ENCODE data around the gene LMX1A.
A peak's percentile ranks its signal among the peaks of the same experiment; 100 is the strongest.

Gene LMX1A

GRCh38 chr1:165355977-165356811 is at the start of gene LMX1A:
Gene LMX1A, minus strand, starts transcription at chr1:165356715. Its CDS starts 1,156 bp downstream, at chr1:165355559.
- no peak for DNase-seq

- peak in 1 of 2 experiments; percentile 10 for DNase-seq
Observed at GRCh38 chr1:165403835-165404482, 47.4 kb upstream of the LMX1A start.

GRCh38 chr1:165402517-165403111 is 46.1 kb upstream of the LMX1A start:
- DNase-seq: no peak

GRCh38 chr1:165397944-165398343 is 41.4 kb upstream of the LMX1A start:
- DNase-seq: no peak

GRCh38 chr1:165395901-165396300 is 39.4 kb upstream of the LMX1A start:
- DNase-seq: no peak

- no peak for DNase-seq
Observed at GRCh38 chr1:165395478-165395877, 39.0 kb upstream of the LMX1A start.

GRCh38 chr1:165392634-165393571 is 36.4 kb upstream of the LMX1A start:
- DNase-seq: peak; percentile 72 to 84

- no peak for DNase-seq
Observed at GRCh38 chr1:165389609-165390008, 33.1 kb upstream of the LMX1A start.

GRCh38 chr1:165387961-165388360 is 31.4 kb upstream of the LMX1A start:
- DNase-seq: no peak

- DNase-seq: no peak
Observed at GRCh38 chr1:165387505-165387904, 31.0 kb upstream of the LMX1A start.

- DNase-seq: no peak
Observed at GRCh38 chr1:165383599-165384405, 27.3 kb upstream of the LMX1A start.

GRCh38 chr1:165383067-165383466 is 26.6 kb upstream of the LMX1A start:
- no peak for DNase-seq

GRCh38 chr1:165381745-165382505 is 25.4 kb upstream of the LMX1A start:
- no peak for DNase-seq

GRCh38 chr1:165376811-165377311 is 20.3 kb upstream of the LMX1A start:
- no peak for DNase-seq

GRCh38 chr1:165376041-165376810 is 19.7 kb upstream of the LMX1A start:
- DNase-seq: peak; percentile 5 to 30

- DNase-seq: no peak
Observed at GRCh38 chr1:165375623-165376022, 19.1 kb upstream of the LMX1A start.

- no peak for DNase-seq
Observed at GRCh38 chr1:165371588-165372225, 15.2 kb upstream of the LMX1A start.

GRCh38 chr1:165369255-165369848 is 12.8 kb upstream of the LMX1A start:
- peak; percentile 17 to 51 for DNase-seq

- DNase-seq: peak; percentile 64 to 74
Observed at GRCh38 chr1:165367375-165367993, 11.0 kb upstream of the LMX1A start.

All from stimulated activated CD4-positive, alpha-beta T cell treated with anti-CD3 and anti-CD28 coated beads, Interleukin-4, amount 100 ng/mL, for 4 hours (primary cell).